CD14-positive monocyte (primary cell): ENCODE results near the gene ARNT2. TPM values are rescaled to one million over a fixed set of nuclear protein-coding genes. Genes with fewer than 3 reads are reported as not detected.
A peak's percentile ranks its signal among the peaks of the same experiment; 100 is the strongest.

Experiments
- DNase-seq, 3 donors: peaks; one replicate each; pipeline ENCODE4 v3.0.0-alpha.2; 2011 to 2022
- H2AFZ ChIP-seq: 2 replicates; pipeline ENCODE4 v1.6.0; 2012; ENCODE audit warnings: mild to moderate bottlenecking, low read depth, low read length, inconsistent platforms; ENCODE audit not compliant: insufficient read depth, poor library complexity, severe bottlenecking
- H3K27ac ChIP-seq, 2 donors: 1 replicate in 1 of 2; 2 replicates in 1 of 2; pipeline ENCODE4 v1.5.1; 2012 to 2013; ENCODE audit warnings: low read length in 2 of 2, control low read depth in 1 of 2, inconsistent platforms in 1 of 2, low read depth in 1 of 2, mild to moderate bottlenecking in 1 of 2
- H3K27me3 ChIP-seq, 2 donors: one replicate each; pipeline versions ENCODE4 v1.6.0 to v1.6.1; 2011 to 2013; ENCODE audit warnings: low read length in 2 of 2; ENCODE audit not compliant: control insufficient read depth in 2 of 2, insufficient read depth in 2 of 2
- H3K36me3 ChIP-seq, 2 donors: replicated peaks in 1 of 2; 1 replicate in 1 of 2; 2 replicates in 1 of 2; pipeline versions ENCODE4 v1.5.1 to v1.6.1; 2012 to 2013; ENCODE audit warnings: low read length in 2 of 2, control low read depth in 1 of 2, inconsistent platforms in 1 of 2, mild to moderate bottlenecking in 1 of 2; ENCODE audit not compliant: insufficient read depth in 2 of 2, control insufficient read depth in 1 of 2
- H3K4me1 ChIP-seq, 2 donors: 1 replicate in 1 of 2; 2 replicates in 1 of 2; pipeline versions ENCODE4 v1.5.1 to v1.6.1; 2012 to 2013; ENCODE audit warnings: low read length in 2 of 2, control low read depth in 1 of 2, inconsistent platforms in 1 of 2, mild to moderate bottlenecking in 1 of 2, moderate library complexity in 1 of 2; ENCODE audit not compliant: insufficient read depth in 2 of 2, control insufficient read depth in 1 of 2
- H3K4me2 ChIP-seq: replicated peaks from 2 replicates; pipeline ENCODE3; 2012; ENCODE audit warnings: low read length, moderate library complexity, mild to moderate bottlenecking; ENCODE audit not compliant: poor library complexity, severe bottlenecking; ENCODE audit errors: extremely low read depth
- H3K4me3 ChIP-seq, 3 experiments: fragments of 200-600 bp in 1 of 3; sonication (generic) in 1 of 3; replicated peaks in 1 of 3; 1 replicate in 2 of 3; 2 replicates in 1 of 3; pipeline ENCODE4 v1.5.1; 2011 to 2013; ENCODE audit warnings: low read length in 3 of 3, mild to moderate bottlenecking in 3 of 3, control low read depth in 2 of 3, low read depth in 2 of 3, inconsistent platforms in 1 of 3, moderate library complexity in 1 of 3
- H3K79me2 ChIP-seq: 2 replicates; pipeline ENCODE4 v1.6.0; 2012; ENCODE audit warnings: mild to moderate bottlenecking, control low read depth, inconsistent platforms, low read length, moderate library complexity; ENCODE audit not compliant: insufficient read depth
- H3K9ac ChIP-seq: 2 replicates; pipeline ENCODE4 v1.6.0; 2017; ENCODE audit warnings: low read length, mild to moderate bottlenecking; ENCODE audit not compliant: insufficient read depth, poor library complexity, severe bottlenecking
- H3K9me3 ChIP-seq, 2 donors: replicated peaks in 1 of 2; 1 replicate in 1 of 2; 2 replicates in 1 of 2; pipeline versions ENCODE4 v1.5.1 to v1.6.1; 2012 to 2013; ENCODE audit warnings: low read length in 2 of 2, control low read depth in 1 of 2; ENCODE audit not compliant: control insufficient read depth in 1 of 2, insufficient read depth in 1 of 2
- H4K20me1 ChIP-seq: 2 replicates; pipeline ENCODE4 v1.6.0; 2012; ENCODE audit warnings: mild to moderate bottlenecking, low read length, control low read depth, moderate library complexity; ENCODE audit not compliant: insufficient read depth
- H3K27ac Mint-ChIP-seq, 7 donors: one replicate each; pipeline ENCODE4 v1.8.0; 2020; ENCODE audit warnings: mild to moderate bottlenecking in 7 of 7, mixed read lengths in 7 of 7, moderate library complexity in 6 of 7, inconsistent platforms in 2 of 7
- H3K27me3 Mint-ChIP-seq, 3 donors: one replicate each; pipeline ENCODE4 v1.8.0; 2021 to 2022; ENCODE audit warnings: low read depth in 3 of 3, mild to moderate bottlenecking in 3 of 3, mixed read lengths in 3 of 3, moderate library complexity in 3 of 3, inconsistent platforms in 1 of 3
- H3K36me3 Mint-ChIP-seq, 2 donors: one replicate each; pipeline ENCODE4 v1.8.0; 2020; ENCODE audit warnings: mixed read lengths in 2 of 2, inconsistent platforms in 1 of 2, mild to moderate bottlenecking in 1 of 2
- H3K4me1 Mint-ChIP-seq: one replicate; pipeline ENCODE4 v1.8.0; 2020; ENCODE audit warnings: mild to moderate bottlenecking, mixed read lengths
- H3K4me3 Mint-ChIP-seq, 2 donors: one replicate each; pipeline ENCODE4 v1.8.0; 2020; ENCODE audit warnings: mild to moderate bottlenecking in 2 of 2, mixed read lengths in 2 of 2, moderate library complexity in 1 of 2
- H3K9me3 Mint-ChIP-seq, 7 donors: one replicate each; pipeline ENCODE4 v1.8.0; 2020 to 2022; ENCODE audit warnings: mixed read lengths in 7 of 7, mild to moderate bottlenecking in 6 of 7, moderate library complexity in 6 of 7, inconsistent platforms in 2 of 7
- WGBS: methylation state at CpG from one replicate; pipeline ENCODE4 v1.1.5; 2013; ENCODE audit warnings: missing lambda C conversion rate; ENCODE audit not compliant: insufficient coverage; 5-methylcytosine and 5-hydroxymethylcytosine counted together
- intact Hi-C, 2 donors: fragments of 100-400 bp; cut with micrococcal nuclease; formaldehyde crosslinking; loops; one replicate each; pipeline versions ENCODE4 v1.15.0 to v1.15.1; 2023
- polyA minus RNA-seq: library from RNA; depleted of rRNA, polyadenylated mRNA; stranded (reverse); fragments of >200 nt; gene quantifications from 2 replicates; pipeline ENCODE4 v1.2.3, GENCODE V29; 2012
- polyA plus RNA-seq, 3 donors: library from polyadenylated mRNA; depleted of rRNA in 1 of 3; unstranded in 2 of 3; stranded (reverse) in 1 of 3; fragments of 300-500 nt in 2 of 3; fragments of >200 nt in 1 of 3; fragmentation: Illumina TruSeq in 2 of 3; gene quantifications; 1 replicate in 2 of 3; 2 replicates in 1 of 3; pipeline ENCODE4 v1.2.3, GENCODE V29; 2012 to 2021
- total RNA-seq, 12 experiments: library from RNA in 1 of 12; stranded (reverse) in 1 of 12; fragments of 120-200 nt in 1 of 12; gene quantifications; one replicate each; pipeline ENCODE4 v1.2.4 and lab custom pipeline; 2013 to 2026; ENCODE audit warnings: mixed read lengths in 6 of 12, inconsistent platforms in 1 of 12
- TF ChIP-seq, protein P1 (sequence below): fragments of 200-600 bp; IDR thresholded peaks from one replicate; pipeline ENCODE4 v1.8.0; 2022; ENCODE audit warnings: antibody characterized with exemption, mild to moderate bottlenecking

The ARNT2 gene
- total RNA-seq (2013), result 0.02 TPM
- polyA plus RNA-seq (not detected), polyA minus RNA-seq (under 0.01 TPM in 1 of 2 replicates, not detected in the other), total RNA-seq (lab: John Stamatoyannopoulos, UW) (0 to 6.5 (median 1.4) reads per million in 11 experiments)

DNA sequence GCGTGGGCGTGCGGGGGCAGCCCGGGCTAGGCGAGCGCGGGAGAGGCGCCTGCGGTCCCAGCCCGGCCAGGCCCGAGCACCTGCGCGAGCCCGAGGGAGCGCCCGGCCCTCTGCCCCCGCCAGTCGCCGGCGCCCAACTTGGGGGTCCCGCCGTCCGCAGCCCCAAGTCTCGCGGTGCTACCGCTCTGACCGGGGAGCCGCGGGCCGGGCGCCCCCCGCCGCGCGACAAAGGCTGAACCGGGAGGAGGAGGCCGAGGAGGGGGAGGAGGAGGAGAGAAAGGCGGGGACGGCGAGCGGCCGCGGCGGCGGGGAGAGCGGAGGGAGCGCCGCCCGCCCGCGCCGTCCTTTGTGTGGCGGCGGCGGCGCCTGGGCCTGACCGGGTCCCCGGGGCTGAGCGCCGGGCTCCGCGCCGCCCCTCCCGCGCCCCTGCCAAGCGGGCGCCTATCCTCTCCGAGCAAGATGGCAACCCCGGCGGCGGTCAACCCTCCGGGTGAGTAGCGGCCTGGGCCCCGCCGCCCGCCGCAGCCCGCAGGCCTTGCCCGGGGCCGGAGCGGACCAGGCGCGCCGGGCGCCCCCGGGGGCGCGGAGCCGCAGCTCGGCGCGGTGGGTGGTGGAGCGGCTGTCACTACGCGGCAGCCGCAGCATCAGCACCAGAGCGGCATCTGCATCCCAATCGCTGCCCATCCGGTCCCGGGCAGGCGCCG is at the start of gene ARNT2:
Gene ARNT2, plus strand, starts transcription at position 326 of the 704 bp plus-strand sequence. Its CDS starts 134 bp downstream, at position 460.
- peak within 1 kb of the TSS in 1 of 2 donors; percentile 82 for H3K4me3 Mint-ChIP-seq
- H3K9ac ChIP-seq, result no peak within 1 kb of the TSS

DNA sequence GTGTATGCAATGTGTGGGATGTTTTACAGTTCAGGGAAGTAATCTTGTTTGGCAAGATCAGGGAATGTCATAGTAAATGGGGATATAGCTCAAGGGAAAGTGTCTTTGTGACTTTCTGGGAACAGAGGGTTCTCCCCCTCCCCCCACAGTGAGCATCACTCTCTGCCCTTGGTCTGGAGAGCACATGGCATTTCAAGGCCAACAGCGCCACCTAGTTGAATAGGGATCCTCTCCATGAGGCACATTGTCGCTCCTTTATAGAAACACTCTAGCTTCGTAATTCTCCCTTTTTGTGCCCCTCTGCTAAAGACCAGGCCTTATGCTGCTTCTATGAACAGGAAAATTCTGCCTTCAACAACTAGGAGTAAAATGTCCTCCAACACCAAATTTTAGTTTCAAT is 37.1 kb upstream of the ARNT2 start:
- Histone ChIP-seq H3K79me2 (no peaks in the 10 kb centered on the region), H4K20me1 (no peaks in the 10 kb centered on the region), H3K4me3 (no peak overlapping the region), H3K9ac (no peak overlapping the region), H3K4me1 (no peaks in the 10 kb centered on the region), H2AFZ (no peak overlapping the region), H3K36me3 (no peaks in the 10 kb centered on the region), H3K27ac (no peak overlapping the region), H3K9me3 (peaks cover 29 to 34% of the 10 kb centered on the region in 2 donors), H3K4me2 (no peak overlapping the region), H3K27me3 (no peaks in the 10 kb centered on the region)
- intact Hi-C loops, result no loop called here
- WGBS, result 96% methylated on average over 3 of the region's 3 CpGs
- Mint-ChIP-seq H3K4me3 (no peak overlapping the region), H3K36me3 (no peaks in the 10 kb centered on the region), H3K4me1 (no peaks in the 10 kb centered on the region), H3K27me3 (peaks cover 2 to 12% (median 5%) of the 10 kb centered on the region in 3 donors), H3K9me3 (peaks cover 16 to 52% (median 45%) of the 10 kb centered on the region in 7 donors), H3K27ac (no peak overlapping the region)
- TF ChIP-seq, protein P1, sequence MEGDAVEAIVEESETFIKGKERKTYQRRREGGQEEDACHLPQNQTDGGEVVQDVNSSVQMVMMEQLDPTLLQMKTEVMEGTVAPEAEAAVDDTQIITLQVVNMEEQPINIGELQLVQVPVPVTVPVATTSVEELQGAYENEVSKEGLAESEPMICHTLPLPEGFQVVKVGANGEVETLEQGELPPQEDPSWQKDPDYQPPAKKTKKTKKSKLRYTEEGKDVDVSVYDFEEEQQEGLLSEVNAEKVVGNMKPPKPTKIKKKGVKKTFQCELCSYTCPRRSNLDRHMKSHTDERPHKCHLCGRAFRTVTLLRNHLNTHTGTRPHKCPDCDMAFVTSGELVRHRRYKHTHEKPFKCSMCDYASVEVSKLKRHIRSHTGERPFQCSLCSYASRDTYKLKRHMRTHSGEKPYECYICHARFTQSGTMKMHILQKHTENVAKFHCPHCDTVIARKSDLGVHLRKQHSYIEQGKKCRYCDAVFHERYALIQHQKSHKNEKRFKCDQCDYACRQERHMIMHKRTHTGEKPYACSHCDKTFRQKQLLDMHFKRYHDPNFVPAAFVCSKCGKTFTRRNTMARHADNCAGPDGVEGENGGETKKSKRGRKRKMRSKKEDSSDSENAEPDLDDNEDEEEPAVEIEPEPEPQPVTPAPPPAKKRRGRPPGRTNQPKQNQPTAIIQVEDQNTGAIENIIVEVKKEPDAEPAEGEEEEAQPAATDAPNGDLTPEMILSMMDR, result no peak
- no peak for DNase-seq

More for the DNA sequence above, at the start of gene ARNT2:
- intact Hi-C loops, result no loop called here
- no peak within 1 kb of the TSS for H3K27ac Mint-ChIP-seq
- H3K9me3 Mint-ChIP-seq, result peaks cover 0 to 9% (median 3%) of the 10 kb centered on the region in 7 donors
- DNase-seq, result no peak
- H3K36me3 Mint-ChIP-seq, result no peaks in the 10 kb centered on the region
- peaks cover 0 to 3% of the 10 kb centered on the region in 2 donors for H3K4me1 ChIP-seq
- H3K4me2 ChIP-seq, result peak within 1 kb of the TSS; percentile 30
- H3K4me3 ChIP-seq, result no peak within 1 kb of the TSS
- H3K36me3 ChIP-seq, result no peaks in the 10 kb centered on the region
- H2AFZ ChIP-seq, result no peak within 1 kb of the TSS
- TF ChIP-seq, protein P1, result no peak
- H3K27ac ChIP-seq, result no peak within 1 kb of the TSS
- H3K9me3 ChIP-seq, result peaks cover 0 to 22% of the 10 kb centered on the region in 2 donors
- no peaks in the 10 kb centered on the region for H3K79me2 ChIP-seq
- WGBS, result under 1% methylated on average over 102 of the region's 102 CpGs
- no peaks in the 10 kb centered on the region for H4K20me1 ChIP-seq
- peaks cover 63 to 85% (median 72%) of the 10 kb centered on the region in 3 donors for H3K27me3 Mint-ChIP-seq
- H3K27me3 ChIP-seq, result peaks cover 65 to 78% of the 10 kb centered on the region in 2 donors
- peaks cover 4% of the 10 kb centered on the region for H3K4me1 Mint-ChIP-seq
